GM12878 (cell line): ENCODE measurements around the gene HTT-AS.

Experiments used
- CREM ChIP-seq: IDR thresholded peaks from 2 replicates; pipeline ENCODE4 v1.6.1; 2014; ENCODE audit warnings: antibody characterized with exemption, low read depth
- MYC ChIP-seq: IDR thresholded peaks from 2 replicates; pipeline ENCODE4 v1.6.1; 2011; ENCODE audit warnings: mild to moderate bottlenecking, low read length, moderate library complexity, inconsistent platforms; ENCODE audit not compliant: insufficient read depth, insufficient replicate concordance, insufficient read length, severe bottlenecking
- NR2C1 ChIP-seq: fragments of 450-650 bp; IDR thresholded peaks from 2 replicates; pipeline ENCODE4 v1.6.1; 2017; ENCODE audit warnings: antibody characterized with exemption, mild to moderate bottlenecking, moderate library complexity
- POLR2A ChIP-seq: IDR thresholded peaks from 2 replicates; pipeline ENCODE4 v1.6.1; 2011; ENCODE audit warnings: low read depth, mild to moderate bottlenecking, low read length
- POLR2AphosphoS5 ChIP-seq: IDR thresholded peaks from 2 replicates; pipeline ENCODE4 v1.6.1; 2011; ENCODE audit warnings: mild to moderate bottlenecking, low read length, inconsistent platforms
- ZNF274 ChIP-seq: IDR thresholded peaks from one replicate; pipeline ENCODE4 v1.8.0; 2011; ENCODE audit not compliant: insufficient read length, insufficient read depth
- TF ChIP-seq, protein P1 (sequence below), 3 experiments: IDR thresholded peaks in 2 of 3; conservative IDR thresholded peaks in 1 of 3; 2 replicates each; pipeline ENCODE4 v1.5.1; 2011; ENCODE audit warnings: low read depth in 3 of 3, low read length in 3 of 3, mild to moderate bottlenecking in 3 of 3, control low read depth in 2 of 3, moderate library complexity in 2 of 3, inconsistent platforms in 1 of 3, mixed read lengths in 1 of 3; ENCODE audit not compliant: control insufficient read depth in 2 of 3, insufficient read depth in 1 of 3; ENCODE audit errors: extremely low read depth in 1 of 3

DNA sequence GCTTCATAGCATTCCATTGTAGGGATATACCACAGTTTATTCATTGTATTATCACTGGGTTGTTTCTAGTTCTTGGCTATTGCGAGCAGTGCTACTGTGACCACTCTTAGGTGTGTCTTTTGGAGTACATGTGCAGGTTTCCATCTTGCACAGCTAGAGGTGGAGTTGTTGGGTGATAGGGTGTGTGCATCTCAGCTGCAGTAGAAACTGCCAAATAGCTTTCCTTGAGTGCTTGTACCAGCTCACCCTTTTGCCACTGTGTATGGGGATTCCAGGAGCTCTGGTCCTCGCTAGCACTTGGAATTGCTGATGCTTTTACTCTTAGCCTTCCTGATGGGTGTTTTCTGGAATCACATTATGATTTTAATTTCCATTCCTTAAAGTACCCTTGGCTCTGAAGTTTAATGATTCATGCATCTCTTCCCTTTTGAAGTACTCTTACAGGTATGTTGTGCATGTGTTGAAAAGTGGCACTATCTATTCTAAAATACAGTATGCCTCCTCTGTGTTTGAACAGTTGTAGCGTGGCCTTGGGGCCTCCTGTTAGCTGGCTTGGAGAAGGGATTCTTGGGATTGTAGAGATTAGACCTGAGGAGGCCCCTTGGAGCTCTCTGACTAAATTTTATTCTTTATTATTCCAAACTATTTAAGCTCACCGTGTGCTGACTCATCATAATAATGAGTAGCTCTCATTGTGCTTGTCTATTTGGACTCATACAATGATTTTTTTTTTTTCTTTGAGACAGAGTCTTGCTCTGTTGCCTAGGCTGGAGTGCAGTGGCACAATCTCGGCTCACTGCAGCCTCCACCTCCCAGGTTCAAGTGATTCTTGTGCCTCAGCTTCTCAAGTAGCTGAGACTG, 38.5 kb upstream of the HTT-AS start:
- TF ChIP-seq, protein P1, sequence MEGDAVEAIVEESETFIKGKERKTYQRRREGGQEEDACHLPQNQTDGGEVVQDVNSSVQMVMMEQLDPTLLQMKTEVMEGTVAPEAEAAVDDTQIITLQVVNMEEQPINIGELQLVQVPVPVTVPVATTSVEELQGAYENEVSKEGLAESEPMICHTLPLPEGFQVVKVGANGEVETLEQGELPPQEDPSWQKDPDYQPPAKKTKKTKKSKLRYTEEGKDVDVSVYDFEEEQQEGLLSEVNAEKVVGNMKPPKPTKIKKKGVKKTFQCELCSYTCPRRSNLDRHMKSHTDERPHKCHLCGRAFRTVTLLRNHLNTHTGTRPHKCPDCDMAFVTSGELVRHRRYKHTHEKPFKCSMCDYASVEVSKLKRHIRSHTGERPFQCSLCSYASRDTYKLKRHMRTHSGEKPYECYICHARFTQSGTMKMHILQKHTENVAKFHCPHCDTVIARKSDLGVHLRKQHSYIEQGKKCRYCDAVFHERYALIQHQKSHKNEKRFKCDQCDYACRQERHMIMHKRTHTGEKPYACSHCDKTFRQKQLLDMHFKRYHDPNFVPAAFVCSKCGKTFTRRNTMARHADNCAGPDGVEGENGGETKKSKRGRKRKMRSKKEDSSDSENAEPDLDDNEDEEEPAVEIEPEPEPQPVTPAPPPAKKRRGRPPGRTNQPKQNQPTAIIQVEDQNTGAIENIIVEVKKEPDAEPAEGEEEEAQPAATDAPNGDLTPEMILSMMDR (IDR thresholded peaks at IDR 0.05 in 2 of 3, conservative IDR thresholded peaks at IDR 0.05 in 1 of 3; ENCODE audit: control insufficient read depth in 2 of 3, extremely low read depth in 1 of 3, insufficient read depth in 1 of 3, low read depth in 3 of 3, low read length in 3 of 3) = no peak
- no peak for TF ChIP-seq NR2C1
- TF ChIP-seq POLR2AphosphoS5 = no peak
- no peak for TF ChIP-seq CREM
- TF ChIP-seq ZNF274 = no peak
- no peak for TF ChIP-seq POLR2A
- no peak for TF ChIP-seq MYC
